B cell (primary cell): ENCODE results near the gene TMA7. TPM values are rescaled to one million over a fixed set of nuclear protein-coding genes. Genes with fewer than 3 reads are reported as not detected.

Source experiments
- ATAC-seq: fragments of 200-7000 bp; cut with Tn5 transposase; one replicate; pipeline ENCODE4 v1.10.0; 2021; ENCODE audit warnings: low read depth, mild to moderate bottlenecking, moderate number of reproducible peaks, moderate library complexity
- CTCF ChIA-PET: fragments of 350-600 bp; sonication (Branson Sonifier 250); formaldehyde crosslinking; loops from one replicate; lab custom pipeline; 2021; ENCODE audit warnings: antibody characterized with exemption, inconsistent platforms; lab: Charles Lee
- POLR2A ChIA-PET: fragments of 350-600 bp; sonication (Branson Sonifier 250); formaldehyde crosslinking; loops from one replicate; lab custom pipeline; 2021; ENCODE audit warnings: antibody characterized with exemption; lab: Charles Lee
- DNase-seq: peaks from one replicate; pipeline ENCODE4 v3.0.0; 2013
- H2AFZ ChIP-seq: 2 replicates; pipeline ENCODE4 v1.6.1; 2012; ENCODE audit warnings: mild to moderate bottlenecking, low read depth, low read length; ENCODE audit not compliant: insufficient read depth, poor library complexity, severe bottlenecking
- H3K27ac ChIP-seq, 2 donors: 1 replicate in 1 of 2; 2 replicates in 1 of 2; pipeline ENCODE4 v1.5.1; 2012 to 2013; ENCODE audit warnings: low read length in 2 of 2, mild to moderate bottlenecking in 2 of 2, moderate library complexity in 1 of 2
- H3K27me3 ChIP-seq, 4 experiments: fragments of 200-600 bp in 1 of 4; sonication (generic) in 1 of 4; replicated peaks in 1 of 4; 1 replicate in 2 of 4; 2 replicates in 2 of 4; pipeline versions ENCODE4 v1.6.1 to v1.7.0; 2013 to 2016; ENCODE audit warnings: low read length in 3 of 4, mild to moderate bottlenecking in 2 of 4, mixed read lengths in 1 of 4, moderate library complexity in 1 of 4; ENCODE audit not compliant: insufficient read depth in 4 of 4, control insufficient read depth in 3 of 4; ENCODE audit errors: control extremely low read depth in 1 of 4
- H3K36me3 ChIP-seq, 2 experiments: replicated peaks in 1 of 2; 1 replicate in 1 of 2; 2 replicates in 1 of 2; pipeline versions ENCODE4 v1.6.1 to v1.7.1; 2013; ENCODE audit warnings: low read length in 1 of 2; ENCODE audit not compliant: insufficient read depth in 2 of 2, control insufficient read depth in 1 of 2; ENCODE audit errors: control extremely low read depth in 1 of 2, extremely low read depth in 1 of 2
- H3K4me1 ChIP-seq, 2 donors: fragments of 200-600 bp in 1 of 2; sonication (generic) in 1 of 2; 1 replicate in 1 of 2; 2 replicates in 1 of 2; pipeline versions ENCODE4 v1.5.1 to v1.6.1; 2013 to 2017; ENCODE audit warnings: low read length in 2 of 2; ENCODE audit not compliant: control insufficient read depth in 2 of 2, insufficient read depth in 2 of 2
- H3K4me2 ChIP-seq: replicated peaks from 2 replicates; pipeline ENCODE3; 2012; ENCODE audit warnings: mild to moderate bottlenecking, low read depth, low read length; ENCODE audit not compliant: poor library complexity, severe bottlenecking
- H3K4me3 ChIP-seq, 5 experiments: fragments of 200-600 bp in 1 of 5; sonication (generic) in 1 of 5; 1 replicate in 3 of 5; 2 replicates in 2 of 5; pipeline versions ENCODE4 v1.5.1 to v1.7.0; 2011 to 2016; ENCODE audit warnings: low read length in 4 of 5, mild to moderate bottlenecking in 4 of 5, low read depth in 2 of 5, control low read depth in 1 of 5, moderate library complexity in 1 of 5; ENCODE audit not compliant: insufficient read depth in 1 of 5; ENCODE audit errors: control extremely low read depth in 1 of 5, extremely low read depth in 1 of 5
- H3K79me2 ChIP-seq: fragments of 200-600 bp; sonication (generic); one replicate; pipeline ENCODE4 v1.6.0; 2016; ENCODE audit warnings: low read length; ENCODE audit not compliant: control insufficient read depth, insufficient read depth
- H3K9ac ChIP-seq: fragments of 200-600 bp; sonication (generic); 2 replicates; pipeline ENCODE4 v1.6.1; 2017; ENCODE audit warnings: mild to moderate bottlenecking, low read length, moderate library complexity
- H3K9me3 ChIP-seq, 3 donors: one replicate each; pipeline versions ENCODE4 v1.6.1 to v1.7.1; 2013; ENCODE audit warnings: low read length in 2 of 3; ENCODE audit not compliant: control insufficient read depth in 2 of 3, insufficient read depth in 1 of 3; ENCODE audit errors: control extremely low read depth in 1 of 3
- H4K20me1 ChIP-seq: 2 replicates; pipeline ENCODE4 v1.6.0; 2012; ENCODE audit warnings: mild to moderate bottlenecking, low read length; ENCODE audit not compliant: insufficient read depth, control insufficient read depth, poor library complexity, severe bottlenecking
- H3K27ac Mint-ChIP-seq: one replicate; pipeline ENCODE4 v1.8.0; 2021; ENCODE audit warnings: mixed read lengths
- H3K27me3 Mint-ChIP-seq: one replicate; pipeline ENCODE4 v1.8.0; 2021; ENCODE audit warnings: mixed read lengths
- H3K4me1 Mint-ChIP-seq: one replicate; pipeline ENCODE4 v1.8.0; 2021; ENCODE audit warnings: mixed read lengths
- H3K4me3 Mint-ChIP-seq: one replicate; pipeline ENCODE4 v1.8.0; 2021; ENCODE audit warnings: mixed read lengths
- H3K9me3 Mint-ChIP-seq: one replicate; pipeline ENCODE4 v1.8.0; 2022; ENCODE audit warnings: mixed read lengths; ENCODE audit not compliant: insufficient read depth
- EZH2 ChIP-seq: IDR thresholded peaks from 2 replicates; pipeline ENCODE4 v1.6.1; 2012; ENCODE audit warnings: borderline replicate concordance, low read depth, mild to moderate bottlenecking, moderate library complexity, low read length; ENCODE audit not compliant: insufficient read depth, poor library complexity, severe bottlenecking
- WGBS: methylation state at CpG from one replicate; pipeline ENCODE4 v1.1.5; 2013; ENCODE audit warnings: missing lambda C conversion rate; ENCODE audit not compliant: insufficient coverage; 5-methylcytosine and 5-hydroxymethylcytosine counted together
- intact Hi-C: fragments of 100-400 bp; cut with micrococcal nuclease; formaldehyde crosslinking; loops from one replicate; pipeline ENCODE4 v1.10.0; 2022
- polyA plus RNA-seq: library from polyadenylated mRNA; depleted of rRNA; stranded (reverse); fragments of >200 nt; gene quantifications from 2 replicates; pipeline ENCODE4 v1.2.3, GENCODE V29; 2012
- total RNA-seq, 2 donors: library from RNA; stranded (reverse); fragments of 120-200 nt in 1 of 2; gene quantifications; 1 replicate in 1 of 2; 2 replicates in 1 of 2; pipeline versions ENCODE4 v1.2.3 to v1.2.4, GENCODE V29; 2013 to 2022
- TF ChIP-seq, protein P1 (sequence below): fragments of 200-600 bp; IDR thresholded peaks from one replicate; pipeline ENCODE4 v1.8.0; 2022; ENCODE audit warnings: antibody characterized with exemption, mild to moderate bottlenecking

Gene TMA7
- total and polyA plus RNA-seq, 2 donors (not counting 1 experiment from before 2014, with no cell fraction given), result 169 to 194 TPM

DNA sequence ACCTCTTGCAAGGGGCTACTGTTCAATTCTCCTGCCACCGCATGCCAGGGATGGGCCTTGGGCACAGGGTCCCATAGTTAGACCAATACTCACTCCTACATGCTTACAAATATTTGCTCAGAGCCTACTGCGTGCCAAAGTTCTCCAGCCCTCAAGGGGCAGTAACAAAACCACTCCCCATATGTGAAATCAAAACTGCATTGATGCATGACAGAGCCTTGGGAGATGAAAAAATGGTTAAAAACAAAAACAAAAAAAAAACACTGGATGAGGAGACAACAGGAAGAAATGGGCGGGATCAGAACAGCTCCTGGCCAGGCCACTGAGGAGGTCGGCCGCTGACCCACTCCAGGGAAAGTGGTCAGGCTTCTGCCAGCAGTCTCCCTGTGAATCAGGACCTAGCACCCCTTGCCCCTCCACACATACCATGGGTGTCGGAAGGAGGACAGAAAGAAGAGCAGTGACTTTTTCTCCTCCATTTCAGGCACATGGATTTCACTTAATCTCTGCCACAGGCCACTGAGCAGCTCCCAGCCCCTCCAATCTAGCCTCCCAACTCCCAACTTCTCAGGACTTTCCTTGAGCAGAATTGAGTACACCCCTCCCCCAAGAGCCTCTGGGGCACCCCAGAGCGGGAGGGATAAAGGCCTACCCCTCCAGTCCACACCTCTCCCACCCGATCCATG is 13.0 kb upstream of the TMA7 start:
- H3K4me1 ChIP-seq, result peaks cover 6 to 9% of the 10 kb centered on the region in 2 donors
- Mint-ChIP-seq H3K27me3 (peaks cover 16% of the 10 kb centered on the region), H3K9me3 (no peaks in the 10 kb centered on the region), H3K4me3 (peak overlapping the region; percentile 23), H3K4me1 (peaks cover 12% of the 10 kb centered on the region), H3K27ac (no peak overlapping the region)
- intact Hi-C loops, result no loop called here
- no peak overlapping the region for H3K4me2 ChIP-seq
- H3K4me3 ChIP-seq, result no peak overlapping the region
- 96% methylated on average over 7 of the region's 8 CpGs for WGBS
- DNase-seq (no peak), ATAC-seq (no peak)
- ChIA-PET CTCF (interaction anchor here (1.5 kb wide), 1 partner anchor 9 kb away, joined by 7 read pairs; no protein-coding TSS in a partner anchor), POLR2A (no interaction called here)
- H3K27ac ChIP-seq, result no peak overlapping the region
- TF ChIP-seq, protein P1, sequence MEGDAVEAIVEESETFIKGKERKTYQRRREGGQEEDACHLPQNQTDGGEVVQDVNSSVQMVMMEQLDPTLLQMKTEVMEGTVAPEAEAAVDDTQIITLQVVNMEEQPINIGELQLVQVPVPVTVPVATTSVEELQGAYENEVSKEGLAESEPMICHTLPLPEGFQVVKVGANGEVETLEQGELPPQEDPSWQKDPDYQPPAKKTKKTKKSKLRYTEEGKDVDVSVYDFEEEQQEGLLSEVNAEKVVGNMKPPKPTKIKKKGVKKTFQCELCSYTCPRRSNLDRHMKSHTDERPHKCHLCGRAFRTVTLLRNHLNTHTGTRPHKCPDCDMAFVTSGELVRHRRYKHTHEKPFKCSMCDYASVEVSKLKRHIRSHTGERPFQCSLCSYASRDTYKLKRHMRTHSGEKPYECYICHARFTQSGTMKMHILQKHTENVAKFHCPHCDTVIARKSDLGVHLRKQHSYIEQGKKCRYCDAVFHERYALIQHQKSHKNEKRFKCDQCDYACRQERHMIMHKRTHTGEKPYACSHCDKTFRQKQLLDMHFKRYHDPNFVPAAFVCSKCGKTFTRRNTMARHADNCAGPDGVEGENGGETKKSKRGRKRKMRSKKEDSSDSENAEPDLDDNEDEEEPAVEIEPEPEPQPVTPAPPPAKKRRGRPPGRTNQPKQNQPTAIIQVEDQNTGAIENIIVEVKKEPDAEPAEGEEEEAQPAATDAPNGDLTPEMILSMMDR, result no peak
- TF ChIP-seq EZH2, result no peak
- no peak overlapping the region for H2AFZ ChIP-seq
- peaks cover 0 to 1% of the 10 kb centered on the region in 2 experiments for H3K36me3 ChIP-seq
- peaks cover 0 to 3% (median 0%) of the 10 kb centered on the region in 3 donors for H3K9me3 ChIP-seq
- H3K9ac ChIP-seq, result no peak overlapping the region
- peaks cover 0 to 9% (median 3%) of the 10 kb centered on the region in 4 experiments for H3K27me3 ChIP-seq
- no peaks in the 10 kb centered on the region for H3K79me2 ChIP-seq
- H4K20me1 ChIP-seq, result no peaks in the 10 kb centered on the region

DNA sequence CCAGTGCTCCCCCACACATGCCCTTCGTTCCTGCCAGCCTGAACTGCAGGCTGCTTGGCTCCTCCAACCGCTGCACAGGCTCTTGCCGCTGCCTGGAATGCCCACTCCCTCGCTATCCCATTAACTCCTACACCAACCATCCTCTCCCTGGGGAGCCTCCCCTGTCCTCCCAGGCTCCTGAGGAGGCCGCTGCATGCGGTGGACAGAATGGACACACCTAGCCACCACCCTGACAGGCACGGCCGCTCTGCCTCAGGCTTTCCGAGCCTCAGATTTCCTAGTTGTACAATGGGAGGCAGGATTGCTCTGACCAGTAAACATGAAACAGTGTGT is 12.5 kb upstream of the TMA7 start:
- no peak overlapping the region for H2AFZ ChIP-seq
- H3K4me3 ChIP-seq, result no peak overlapping the region
- peaks cover 0 to 3% of the 10 kb centered on the region in 2 experiments for H3K36me3 ChIP-seq
- DNase-seq (no peak), ATAC-seq (no peak)
- no peak for TF ChIP-seq EZH2
- WGBS, result 97% methylated on average over 7 of the region's 9 CpGs
- H3K27ac Mint-ChIP-seq, result no peak overlapping the region
- ChIA-PET POLR2A (no interaction called here), CTCF (interaction anchor here (0.6 kb wide), 1 partner anchor 203 kb away, joined by 3 read pairs; no protein-coding TSS in a partner anchor)
- no peaks in the 10 kb centered on the region for H3K79me2 ChIP-seq
- peaks cover 0 to 9% (median 3%) of the 10 kb centered on the region in 4 experiments for H3K27me3 ChIP-seq
- H3K4me2 ChIP-seq, result no peak overlapping the region
- intact Hi-C loops, result no loop called here
- H3K9me3 ChIP-seq, result peaks cover 0 to 3% (median 0%) of the 10 kb centered on the region in 3 donors
- no peaks in the 10 kb centered on the region for H4K20me1 ChIP-seq
- peak overlapping the region; percentile 75 for H3K4me3 Mint-ChIP-seq
- H3K27me3 Mint-ChIP-seq, result peaks cover 16% of the 10 kb centered on the region
- H3K9ac ChIP-seq, result no peak overlapping the region
- peaks cover 12% of the 10 kb centered on the region for H3K4me1 Mint-ChIP-seq
- peaks cover 6 to 9% of the 10 kb centered on the region in 2 donors for H3K4me1 ChIP-seq
- H3K9me3 Mint-ChIP-seq, result no peaks in the 10 kb centered on the region
- no peak overlapping the region for H3K27ac ChIP-seq
